Astrocyte (in vitro differentiated cells and primary cell): ENCODE results near the gene RNASE1.

Experiments
- EZH2 ChIP-seq: IDR thresholded peaks from 2 replicates; pipeline ENCODE4 v1.6.1; 2012; ENCODE audit warnings: mild to moderate bottlenecking, low read length, inconsistent platforms; ENCODE audit not compliant: insufficient read depth
- TF ChIP-seq, protein P1 (sequence below): IDR thresholded peaks from 2 replicates; pipeline ENCODE4 v1.5.1; 2011; ENCODE audit warnings: low read depth, mild to moderate bottlenecking, inconsistent platforms, low read length, moderate library complexity; ENCODE audit not compliant: insufficient read depth

DNA sequence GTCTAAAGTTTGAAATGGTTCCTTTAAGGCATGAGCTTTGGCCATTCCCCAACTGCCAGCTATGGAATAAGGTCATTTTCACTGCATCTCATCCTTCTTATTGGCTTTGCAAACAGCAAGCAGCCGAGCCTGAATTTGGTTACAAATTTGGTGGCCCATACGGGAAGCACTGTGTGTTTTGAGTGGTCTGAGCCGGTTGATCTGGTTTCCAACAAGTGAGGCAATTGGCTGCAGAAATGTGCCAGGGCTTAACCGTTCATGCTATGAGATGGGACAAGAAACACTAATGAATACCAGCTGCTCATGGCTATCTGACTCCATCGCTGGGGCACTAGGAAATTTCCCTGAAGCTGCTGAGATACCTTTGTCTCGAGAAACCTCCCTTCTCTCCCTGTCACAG is 47.6 kb downstream of the RNASE1 start:
- TF ChIP-seq, protein P1, sequence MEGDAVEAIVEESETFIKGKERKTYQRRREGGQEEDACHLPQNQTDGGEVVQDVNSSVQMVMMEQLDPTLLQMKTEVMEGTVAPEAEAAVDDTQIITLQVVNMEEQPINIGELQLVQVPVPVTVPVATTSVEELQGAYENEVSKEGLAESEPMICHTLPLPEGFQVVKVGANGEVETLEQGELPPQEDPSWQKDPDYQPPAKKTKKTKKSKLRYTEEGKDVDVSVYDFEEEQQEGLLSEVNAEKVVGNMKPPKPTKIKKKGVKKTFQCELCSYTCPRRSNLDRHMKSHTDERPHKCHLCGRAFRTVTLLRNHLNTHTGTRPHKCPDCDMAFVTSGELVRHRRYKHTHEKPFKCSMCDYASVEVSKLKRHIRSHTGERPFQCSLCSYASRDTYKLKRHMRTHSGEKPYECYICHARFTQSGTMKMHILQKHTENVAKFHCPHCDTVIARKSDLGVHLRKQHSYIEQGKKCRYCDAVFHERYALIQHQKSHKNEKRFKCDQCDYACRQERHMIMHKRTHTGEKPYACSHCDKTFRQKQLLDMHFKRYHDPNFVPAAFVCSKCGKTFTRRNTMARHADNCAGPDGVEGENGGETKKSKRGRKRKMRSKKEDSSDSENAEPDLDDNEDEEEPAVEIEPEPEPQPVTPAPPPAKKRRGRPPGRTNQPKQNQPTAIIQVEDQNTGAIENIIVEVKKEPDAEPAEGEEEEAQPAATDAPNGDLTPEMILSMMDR = no peak
- no peak for TF ChIP-seq EZH2
